ENCODE measurements around the gene SNCAIP.

SNCAIP gene

GRCh38 chr5:122468351-122469116 is 156.5 kb downstream of the SNCAIP start:
- Histone ChIP-seq H3K36me3 (ENCODE audit: low read length) (no peaks in the 10 kb centered on the region), H3K79me2 (ENCODE audit: insufficient read depth, low read length) (no peaks in the 10 kb centered on the region), H4K20me1 (ENCODE audit: low read depth, low read length) (no peaks in the 10 kb centered on the region), H3K9me2 (replicated peaks; ENCODE audit: insufficient read depth, low read length) (no peaks in the 10 kb centered on the region), H3K9ac (ENCODE audit: low read length) (no peak overlapping the region), H3K9me3 (ENCODE audit: insufficient read depth, low read length) (no peaks in the 10 kb centered on the region), H3K4me3 (ENCODE audit: insufficient read depth, low read length, poor library complexity, severe bottlenecking) (no peak overlapping the region), H3F3A (ENCODE audit: insufficient read depth) (no peaks in the 10 kb centered on the region), H3K4me2 (ENCODE audit: low read depth, low read length, poor library complexity, severe bottlenecking) (no peak overlapping the region), H3K27ac (ENCODE audit: low read depth, low read length) (no peak overlapping the region), H3K27me3 (ENCODE audit: low read length) (no peaks in the 10 kb centered on the region), H2AFZ (ENCODE audit: low read depth, low read length, severe bottlenecking) (no peak overlapping the region)
- TF ChIP-seq EZH2phosphoT487 (conservative IDR thresholded peaks at IDR 0.05; ENCODE audit: low read length), result no peak
- TF ChIP-seq CTCF (IDR thresholded peaks at IDR 0.05; ENCODE audit: insufficient read depth, low read length, poor library complexity, severe bottlenecking), result no peak

GRCh38 chr5:122469384-122469919 is 157.4 kb downstream of the SNCAIP start:
- Histone ChIP-seq H3K9me3 (ENCODE audit: insufficient read depth, low read length) (no peaks in the 10 kb centered on the region), H3K4me3 (ENCODE audit: insufficient read depth, low read length, poor library complexity, severe bottlenecking) (no peak overlapping the region), H3K9ac (ENCODE audit: low read length) (no peak overlapping the region), H3K27ac (ENCODE audit: low read depth, low read length) (no peak overlapping the region), H3K79me2 (ENCODE audit: insufficient read depth, low read length) (no peaks in the 10 kb centered on the region), H3K4me2 (ENCODE audit: low read depth, low read length, poor library complexity, severe bottlenecking) (no peak overlapping the region), H3K9me2 (replicated peaks; ENCODE audit: insufficient read depth, low read length) (no peaks in the 10 kb centered on the region), H2AFZ (ENCODE audit: low read depth, low read length, severe bottlenecking) (no peak overlapping the region), H3K36me3 (ENCODE audit: low read length) (no peaks in the 10 kb centered on the region), H3K27me3 (ENCODE audit: low read length) (no peaks in the 10 kb centered on the region), H4K20me1 (ENCODE audit: low read depth, low read length) (no peaks in the 10 kb centered on the region), H3F3A (ENCODE audit: insufficient read depth) (no peaks in the 10 kb centered on the region)
- TF ChIP-seq CTCF (IDR thresholded peaks at IDR 0.05; ENCODE audit: insufficient read depth, low read length, poor library complexity, severe bottlenecking) (no peak), EZH2phosphoT487 (conservative IDR thresholded peaks at IDR 0.05; ENCODE audit: low read length) (no peak)

GRCh38 chr5:122470365-122470764 is 158.3 kb downstream of the SNCAIP start:
- Histone ChIP-seq H3K27ac (ENCODE audit: low read depth, low read length) (no peak overlapping the region), H3K9me2 (replicated peaks; ENCODE audit: insufficient read depth, low read length) (no peaks in the 10 kb centered on the region), H3K4me3 (ENCODE audit: insufficient read depth, low read length, poor library complexity, severe bottlenecking) (no peak overlapping the region), H3F3A (ENCODE audit: insufficient read depth) (no peaks in the 10 kb centered on the region), H3K79me2 (ENCODE audit: insufficient read depth, low read length) (no peaks in the 10 kb centered on the region), H4K20me1 (ENCODE audit: low read depth, low read length) (no peaks in the 10 kb centered on the region), H3K9ac (ENCODE audit: low read length) (no peak overlapping the region), H3K36me3 (ENCODE audit: low read length) (no peaks in the 10 kb centered on the region), H3K27me3 (ENCODE audit: low read length) (no peaks in the 10 kb centered on the region), H3K4me2 (ENCODE audit: low read depth, low read length, poor library complexity, severe bottlenecking) (no peak overlapping the region), H2AFZ (ENCODE audit: low read depth, low read length, severe bottlenecking) (no peak overlapping the region), H3K9me3 (ENCODE audit: insufficient read depth, low read length) (no peaks in the 10 kb centered on the region)
- TF ChIP-seq EZH2phosphoT487 (conservative IDR thresholded peaks at IDR 0.05; ENCODE audit: low read length), result no peak
- TF ChIP-seq CTCF (IDR thresholded peaks at IDR 0.05; ENCODE audit: insufficient read depth, low read length, poor library complexity, severe bottlenecking), result no peak
